ENCODE measurements around the gene BTN1A1.

The BTN1A1 gene

GRCh38 chr6:26476896-26477295, 23.2 kb upstream of the BTN1A1 start:
- ChIA-PET POLR2A (ENCODE audit: low non-redundant PET) (no interaction called here), CTCF (no interaction called here)
- H3K27ac ChIP-seq = no peak overlapping the region
- DNase-seq (ENCODE audit: low spot score) = no peak
- no peak for TF ChIP-seq CTCF (conservative IDR thresholded peaks at IDR 0.05; ENCODE audit: low read depth)

GRCh38 chr6:26477426-26477825, 22.7 kb upstream of the BTN1A1 start:
- ChIA-PET CTCF (no interaction called here), POLR2A (ENCODE audit: low non-redundant PET) (no interaction called here)
- no peak overlapping the region for H3K27ac ChIP-seq
- DNase-seq (ENCODE audit: low spot score) = no peak
- TF ChIP-seq CTCF (conservative IDR thresholded peaks at IDR 0.05; ENCODE audit: low read depth) = no peak

- DNase-seq (ENCODE audit: low spot score) = no peak
- H3K27ac ChIP-seq = no peak overlapping the region
- CTCF ChIA-PET = no interaction called here
- POLR2A ChIA-PET (ENCODE audit: low non-redundant PET) = no interaction called here
- no peak for TF ChIP-seq CTCF (conservative IDR thresholded peaks at IDR 0.05; ENCODE audit: low read depth)
These were observed 21.8 kb upstream of the BTN1A1 start for GRCh38 chr6:26478100-26478984.

- DNase-seq (ENCODE audit: low spot score) = no peak
- ChIA-PET POLR2A (ENCODE audit: low non-redundant PET) (no interaction called here), CTCF (no interaction called here)
- no peak overlapping the region for H3K27ac ChIP-seq
- TF ChIP-seq CTCF (conservative IDR thresholded peaks at IDR 0.05; ENCODE audit: low read depth) = no peak
These were observed 21.2 kb upstream of the BTN1A1 start for GRCh38 chr6:26478985-26479278.

- TF ChIP-seq CTCF (conservative IDR thresholded peaks at IDR 0.05; ENCODE audit: low read depth) = no peak
- CTCF ChIA-PET = no interaction called here
- no peak overlapping the region for H3K27ac ChIP-seq
- POLR2A ChIA-PET (ENCODE audit: low non-redundant PET) = no interaction called here
- no peak for DNase-seq (ENCODE audit: low spot score)
These were observed 17.8 kb upstream of the BTN1A1 start for GRCh38 chr6:26482338-26482737.

GRCh38 chr6:26483727-26484126, 16.4 kb upstream of the BTN1A1 start:
- TF ChIP-seq CTCF (conservative IDR thresholded peaks at IDR 0.05; ENCODE audit: low read depth) = no peak
- CTCF ChIA-PET = no interaction called here
- DNase-seq (ENCODE audit: low spot score) = no peak
- no peak overlapping the region for H3K27ac ChIP-seq
- POLR2A ChIA-PET (ENCODE audit: low non-redundant PET) = no interaction called here
